Ishikawa (cell line): ENCODE measurements around the gene CNPPD1.

Experiments
- CEBPB ChIP-seq: IDR thresholded peaks from 2 replicates; pipeline ENCODE4 v1.6.1; 2012
- CREB1 ChIP-seq: IDR thresholded peaks from 2 replicates; pipeline ENCODE4 v1.6.1; 2012; ENCODE audit warnings: low read depth
- EGR1 ChIP-seq: IDR thresholded peaks from 2 replicates; pipeline ENCODE4 v1.6.1; 2012
- EP300 ChIP-seq: IDR thresholded peaks from 2 replicates; pipeline ENCODE4 v1.6.1; 2012; ENCODE audit warnings: borderline replicate concordance
- FOXM1 ChIP-seq: IDR thresholded peaks from 2 replicates; pipeline ENCODE4 v1.6.1; 2012; ENCODE audit warnings: low read depth, borderline replicate concordance
- NFIC ChIP-seq: IDR thresholded peaks from 2 replicates; pipeline ENCODE4 v1.6.1; 2012
- RAD21 ChIP-seq: IDR thresholded peaks from 2 replicates; pipeline ENCODE4 v1.6.1; 2012; ENCODE audit warnings: low read depth
- TAF1 ChIP-seq: IDR thresholded peaks from 2 replicates; pipeline ENCODE4 v1.6.1; 2012; ENCODE audit warnings: low read depth, mild to moderate bottlenecking
- TCF12 ChIP-seq: IDR thresholded peaks from 2 replicates; pipeline ENCODE4 v1.6.1; 2012; ENCODE audit warnings: low read depth
- TEAD4 ChIP-seq: IDR thresholded peaks from 2 replicates; pipeline ENCODE4 v1.6.1; 2012
- YY1 ChIP-seq: IDR thresholded peaks from 2 replicates; pipeline ENCODE4 v1.6.1; 2012; ENCODE audit warnings: low read depth
- ZBTB7A ChIP-seq: IDR thresholded peaks from 2 replicates; pipeline ENCODE4 v1.6.1; 2012; ENCODE audit warnings: low read depth
- TF ChIP-seq, protein P1 (sequence below): IDR thresholded peaks from 2 replicates; pipeline ENCODE4 v1.6.1; 2012
- TF ChIP-seq, protein P2 (sequence below): IDR thresholded peaks from 2 replicates; pipeline ENCODE4 v1.6.1; 2012; ENCODE audit warnings: low read depth, mild to moderate bottlenecking
- TF ChIP-seq, protein P3 (sequence below): IDR thresholded peaks from 2 replicates; pipeline ENCODE4 v1.6.1; 2012

CNPPD1 gene

DNA sequence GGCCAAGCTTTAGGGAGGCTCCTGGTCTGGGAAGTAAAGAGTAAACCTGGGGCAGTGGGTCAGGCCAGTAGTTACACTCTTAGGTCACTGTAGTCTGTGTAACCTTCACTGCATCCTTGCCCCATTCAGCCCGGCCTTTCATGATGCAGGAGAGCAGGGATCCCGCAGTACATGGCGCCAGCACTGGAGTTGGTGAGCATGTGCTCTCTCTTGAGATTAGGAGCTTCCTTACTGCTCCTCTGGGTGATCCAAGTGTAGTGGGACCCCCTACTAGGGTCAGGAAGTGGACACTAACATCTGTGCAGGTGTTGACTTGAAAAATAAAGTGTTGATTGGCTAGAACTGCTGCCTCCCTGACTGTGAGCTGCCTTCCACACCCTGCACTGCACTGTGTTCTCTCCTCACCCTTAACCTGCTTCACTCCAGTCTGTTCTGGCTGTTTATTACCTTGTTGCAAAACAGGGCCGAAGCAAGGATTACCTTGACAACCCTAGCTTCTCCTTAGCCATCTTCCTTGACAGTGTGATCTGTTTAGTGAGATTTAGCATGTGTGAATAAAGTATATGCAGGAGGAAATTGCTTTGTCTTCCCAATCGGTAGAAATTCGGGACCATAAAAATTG, 6.5 kb upstream of the CNPPD1 start:
- TF ChIP-seq YY1 = no peak
- no peak for TF ChIP-seq FOXM1
- TF ChIP-seq, protein P1, sequence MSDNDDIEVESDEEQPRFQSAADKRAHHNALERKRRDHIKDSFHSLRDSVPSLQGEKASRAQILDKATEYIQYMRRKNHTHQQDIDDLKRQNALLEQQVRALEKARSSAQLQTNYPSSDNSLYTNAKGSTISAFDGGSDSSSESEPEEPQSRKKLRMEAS = no peak
- TF ChIP-seq CEBPB = no peak
- TF ChIP-seq, protein P2, sequence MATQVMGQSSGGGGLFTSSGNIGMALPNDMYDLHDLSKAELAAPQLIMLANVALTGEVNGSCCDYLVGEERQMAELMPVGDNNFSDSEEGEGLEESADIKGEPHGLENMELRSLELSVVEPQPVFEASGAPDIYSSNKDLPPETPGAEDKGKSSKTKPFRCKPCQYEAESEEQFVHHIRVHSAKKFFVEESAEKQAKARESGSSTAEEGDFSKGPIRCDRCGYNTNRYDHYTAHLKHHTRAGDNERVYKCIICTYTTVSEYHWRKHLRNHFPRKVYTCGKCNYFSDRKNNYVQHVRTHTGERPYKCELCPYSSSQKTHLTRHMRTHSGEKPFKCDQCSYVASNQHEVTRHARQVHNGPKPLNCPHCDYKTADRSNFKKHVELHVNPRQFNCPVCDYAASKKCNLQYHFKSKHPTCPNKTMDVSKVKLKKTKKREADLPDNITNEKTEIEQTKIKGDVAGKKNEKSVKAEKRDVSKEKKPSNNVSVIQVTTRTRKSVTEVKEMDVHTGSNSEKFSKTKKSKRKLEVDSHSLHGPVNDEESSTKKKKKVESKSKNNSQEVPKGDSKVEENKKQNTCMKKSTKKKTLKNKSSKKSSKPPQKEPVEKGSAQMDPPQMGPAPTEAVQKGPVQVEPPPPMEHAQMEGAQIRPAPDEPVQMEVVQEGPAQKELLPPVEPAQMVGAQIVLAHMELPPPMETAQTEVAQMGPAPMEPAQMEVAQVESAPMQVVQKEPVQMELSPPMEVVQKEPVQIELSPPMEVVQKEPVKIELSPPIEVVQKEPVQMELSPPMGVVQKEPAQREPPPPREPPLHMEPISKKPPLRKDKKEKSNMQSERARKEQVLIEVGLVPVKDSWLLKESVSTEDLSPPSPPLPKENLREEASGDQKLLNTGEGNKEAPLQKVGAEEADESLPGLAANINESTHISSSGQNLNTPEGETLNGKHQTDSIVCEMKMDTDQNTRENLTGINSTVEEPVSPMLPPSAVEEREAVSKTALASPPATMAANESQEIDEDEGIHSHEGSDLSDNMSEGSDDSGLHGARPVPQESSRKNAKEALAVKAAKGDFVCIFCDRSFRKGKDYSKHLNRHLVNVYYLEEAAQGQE = no peak
- TF ChIP-seq TEAD4 = no peak
- no peak for TF ChIP-seq TAF1
- TF ChIP-seq CREB1 = no peak
- TF ChIP-seq EP300 = no peak
- TF ChIP-seq EGR1 = no peak
- no peak for TF ChIP-seq NFIC
- TF ChIP-seq RAD21 = no peak
- TF ChIP-seq TCF12 = no peak

DNA sequence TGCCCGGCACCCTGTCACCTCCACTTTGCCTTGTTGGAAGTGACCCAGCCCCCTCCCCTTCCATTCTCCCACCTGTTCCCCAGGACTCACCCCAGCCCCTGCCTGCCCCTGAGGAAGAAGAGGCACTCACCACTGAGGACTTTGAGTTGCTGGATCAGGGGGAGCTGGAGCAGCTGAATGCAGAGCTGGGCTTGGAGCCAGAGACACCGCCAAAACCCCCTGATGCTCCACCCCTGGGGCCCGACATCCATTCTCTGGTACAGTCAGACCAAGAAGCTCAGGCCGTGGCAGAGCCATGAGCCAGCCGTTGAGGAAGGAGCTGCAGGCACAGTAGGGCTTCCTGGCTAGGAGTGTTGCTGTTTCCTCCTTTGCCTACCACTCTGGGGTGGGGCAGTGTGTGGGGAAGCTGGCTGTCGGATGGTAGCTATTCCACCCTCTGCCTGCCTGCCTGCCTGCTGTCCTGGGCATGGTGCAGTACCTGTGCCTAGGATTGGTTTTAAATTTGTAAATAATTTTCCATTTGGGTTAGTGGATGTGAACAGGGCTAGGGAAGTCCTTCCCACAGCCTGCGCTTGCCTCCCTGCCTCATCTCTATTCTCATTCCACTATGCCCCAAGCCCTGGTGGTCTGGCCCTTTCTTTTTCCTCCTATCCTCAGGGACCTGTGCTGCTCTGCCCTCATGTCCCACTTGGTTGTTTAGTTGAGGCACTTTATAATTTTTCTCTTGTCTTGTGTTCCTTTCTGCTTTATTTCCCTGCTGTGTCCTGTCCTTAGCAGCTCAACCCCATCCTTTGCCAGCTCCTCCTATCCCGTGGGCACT, 5.8 kb upstream of the CNPPD1 start:
- TF ChIP-seq YY1 (no peak), EP300 (no peak), NFIC (no peak), FOXM1 (no peak), TEAD4 (no peak), CREB1 (no peak), ZBTB7A (no peak), TCF12 (no peak), CEBPB (no peak), EGR1 (no peak), TAF1 (no peak), RAD21 (no peak)
- TF ChIP-seq, protein P3, sequence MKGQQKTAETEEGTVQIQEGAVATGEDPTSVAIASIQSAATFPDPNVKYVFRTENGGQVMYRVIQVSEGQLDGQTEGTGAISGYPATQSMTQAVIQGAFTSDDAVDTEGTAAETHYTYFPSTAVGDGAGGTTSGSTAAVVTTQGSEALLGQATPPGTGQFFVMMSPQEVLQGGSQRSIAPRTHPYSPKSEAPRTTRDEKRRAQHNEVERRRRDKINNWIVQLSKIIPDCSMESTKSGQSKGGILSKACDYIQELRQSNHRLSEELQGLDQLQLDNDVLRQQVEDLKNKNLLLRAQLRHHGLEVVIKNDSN = no peak
- TF ChIP-seq, protein P2 = no peak
- TF ChIP-seq, protein P1 = no peak

DNA sequence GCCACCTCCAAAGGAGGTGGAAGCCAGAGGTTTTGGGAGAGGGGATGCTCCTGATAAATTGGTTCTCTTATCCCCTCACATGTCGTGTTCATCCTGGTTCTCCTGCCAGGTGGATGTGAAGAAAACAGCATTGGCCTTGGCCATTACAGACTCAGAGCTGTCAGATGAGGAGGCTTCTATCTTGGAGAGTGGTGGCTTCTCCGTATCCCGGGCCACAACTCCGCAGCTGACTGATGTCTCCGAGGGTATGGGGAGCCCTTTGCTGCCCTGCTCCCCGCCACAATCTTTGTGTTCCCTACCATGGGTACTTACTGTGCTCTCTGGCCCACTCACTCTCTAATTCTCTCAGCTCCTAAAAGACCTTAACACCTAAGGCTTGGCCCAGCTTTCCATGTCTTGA, 4.8 kb upstream of the CNPPD1 start:
- TF ChIP-seq ZBTB7A (no peak), TAF1 (no peak), YY1 (no peak), EP300 (no peak), CEBPB (no peak), TCF12 (no peak), NFIC (no peak), CREB1 (no peak), EGR1 (no peak), RAD21 (no peak), FOXM1 (no peak), TEAD4 (no peak)
- TF ChIP-seq, protein P2 = no peak
- TF ChIP-seq, protein P1 = no peak
- TF ChIP-seq, protein P3 = no peak

DNA sequence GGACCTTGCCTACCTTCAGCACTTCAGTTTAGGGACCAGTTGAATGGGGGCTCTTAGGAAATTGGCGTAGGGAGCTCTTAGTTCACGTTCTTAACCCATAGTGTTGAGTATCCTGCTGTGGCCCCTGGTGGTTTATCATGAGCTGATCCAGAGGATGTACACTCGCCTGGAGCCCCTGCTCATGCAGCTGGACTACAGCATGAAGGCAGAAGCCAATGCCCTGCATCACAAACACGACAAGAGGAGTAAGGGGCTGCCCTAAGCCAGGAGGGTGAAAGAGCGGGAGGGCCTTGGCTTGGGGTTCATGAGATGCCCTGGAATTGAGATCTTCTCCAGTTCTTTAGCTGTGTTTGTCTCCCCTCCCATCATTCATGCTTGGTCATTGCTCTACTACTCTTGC, 4.2 kb upstream of the CNPPD1 start:
- TF ChIP-seq EGR1 (no peak), ZBTB7A (no peak), YY1 (no peak), FOXM1 (no peak), NFIC (no peak), TEAD4 (no peak), CREB1 (no peak), TCF12 (no peak), CEBPB (no peak), RAD21 (no peak), TAF1 (no peak), EP300 (no peak)
- TF ChIP-seq, protein P3 = no peak
- TF ChIP-seq, protein P1 = no peak
- TF ChIP-seq, protein P2 = no peak
